Lower leg skin (tissue), 4 donors: ENCODE data around the gene HOXC12. TPM values are rescaled to one million over a fixed set of nuclear protein-coding genes. Genes with fewer than 3 reads are reported as not detected.

ENCODE experiments used
- DNase-seq, 2 donors: peaks; one replicate each; pipeline ENCODE4 v3.0.0-alpha.2; 2019; ENCODE audit warnings: low spot score in 2 of 2
- H3K4me3 ChIP-seq: fragments of 200-600 bp; sonication (generic); 2 replicates; pipeline ENCODE4 v1.5.1; 2017; ENCODE audit warnings: mild to moderate bottlenecking, low read depth; ENCODE audit not compliant: poor library complexity, severe bottlenecking
- CTCF ChIP-seq, 3 donors: fragments of 450-650 bp; IDR thresholded peaks; one replicate each; pipeline ENCODE4 v1.5.1; 2016; ENCODE audit warnings: antibody characterized with exemption in 3 of 3, mild to moderate bottlenecking in 3 of 3, moderate library complexity in 2 of 3
- POLR2A ChIP-seq, 2 donors: fragments of 450-650 bp; IDR thresholded peaks; one replicate each; pipeline ENCODE4 v1.6.1; 2016 to 2017; ENCODE audit warnings: antibody characterized with exemption in 2 of 2, mild to moderate bottlenecking in 1 of 2, moderate library complexity in 1 of 2
- WGBS, 2 donors: methylation state at CpG; one replicate each; pipeline ENCODE4 v1.1.5; 2018; 5-methylcytosine and 5-hydroxymethylcytosine counted together
- intact Hi-C: fragments of 100-400 bp; cut with DNase I; formaldehyde crosslinking; loops from one replicate; pipeline ENCODE4 v1.15.0; 2023; ENCODE audit warnings: low total_unique reads
- total RNA-seq, 4 donors: library from RNA; depleted of rRNA; stranded (reverse); fragments of >200 nt; gene quantifications; one replicate each; pipeline ENCODE4 v1.1.0, GENCODE V29; 2016

HOXC12 gene
- total RNA-seq, 4 donors from 2014 or later, result 4.4 to 13.6 (median 6.5) TPM

DNA sequence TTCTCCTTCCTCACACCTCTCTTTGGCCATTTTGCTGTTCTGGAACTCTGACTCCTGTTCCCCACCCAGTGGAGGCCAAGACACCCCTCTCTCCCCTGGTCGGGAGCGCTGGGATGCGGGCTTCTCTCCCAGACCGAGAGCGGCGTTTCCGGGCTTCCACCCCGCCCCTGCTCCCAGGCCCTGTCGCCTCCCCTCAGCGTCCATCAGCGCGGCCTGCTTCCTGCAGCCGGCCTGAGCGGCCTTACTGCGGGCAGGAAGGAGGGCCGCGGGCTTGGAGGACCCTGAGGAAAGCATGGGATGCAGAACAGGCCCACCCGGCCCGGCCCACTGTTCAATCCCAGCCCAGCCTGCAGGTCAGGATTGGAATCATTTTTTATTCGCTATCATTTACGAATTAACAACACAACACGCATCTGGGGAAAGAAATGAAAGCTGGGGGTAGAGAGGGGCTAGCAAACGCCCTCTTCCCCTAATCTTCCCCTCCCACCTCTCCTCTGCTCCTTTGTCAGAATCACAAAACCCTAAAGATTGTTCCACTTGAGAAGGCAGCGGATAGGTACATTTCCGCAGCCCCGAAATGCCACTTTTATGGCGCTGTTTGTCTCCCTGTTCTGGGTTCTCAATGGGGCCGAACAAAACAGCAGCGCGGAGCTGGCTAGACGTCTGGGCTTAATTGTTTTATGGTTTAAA lies 50.3 kb downstream of the HOXC12 start:
- WGBS, 2 donors, result 36 to 54% methylated on average over 31 of the region's 31 CpGs
- H3K4me3 ChIP-seq, result no peak overlapping the region
- TF ChIP-seq POLR2A (IDR thresholded peaks at IDR 0.05) (no peak), CTCF (IDR thresholded peaks at IDR 0.05) (no peak)
- intact Hi-C loops, result no loop called here
- no peak for DNase-seq

GRCh38 chr12:54005531-54005852 lies 50.8 kb downstream of the HOXC12 start:
- intact Hi-C loops, result no loop called here
- TF ChIP-seq POLR2A (IDR thresholded peaks at IDR 0.05) (no peak), CTCF (IDR thresholded peaks at IDR 0.05) (no peak)
- no peak overlapping the region for H3K4me3 ChIP-seq
- 32 to 37% methylated on average over 26 of the region's 26 CpGs for WGBS, 2 donors
- no peak for DNase-seq

DNA sequence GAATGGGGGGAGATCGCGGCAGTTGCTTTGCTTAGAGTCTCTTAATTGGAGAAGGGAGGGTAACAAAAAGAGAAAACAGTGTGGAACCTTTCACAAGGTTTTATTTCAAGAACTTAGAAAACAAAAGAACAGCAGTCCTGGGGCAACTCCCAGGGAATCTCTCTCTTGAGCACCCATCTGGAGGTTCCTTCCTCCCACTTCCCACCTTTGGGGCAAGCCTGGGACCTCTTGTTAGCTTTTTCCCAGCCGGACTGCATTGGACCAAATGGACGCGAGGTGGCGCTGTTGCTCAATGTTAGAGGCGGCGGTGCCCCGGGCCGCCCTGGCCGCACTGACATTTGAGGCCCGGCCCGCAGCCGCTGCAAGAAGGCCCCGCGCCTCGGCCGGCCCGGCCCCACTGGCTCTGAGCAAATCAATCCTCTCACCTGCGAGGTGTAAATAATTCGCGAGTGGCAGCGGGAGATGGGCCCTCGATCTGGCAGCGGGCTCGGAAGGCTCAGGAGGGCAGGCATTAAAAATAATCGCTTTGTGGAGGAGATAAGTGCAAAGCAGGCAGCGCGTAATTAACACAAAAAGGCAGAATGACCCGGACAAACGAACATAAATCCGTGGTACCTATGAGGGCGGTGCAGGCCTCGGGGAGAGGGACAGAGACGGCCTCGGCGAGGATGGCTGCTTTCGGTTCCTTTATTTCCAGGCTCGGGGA lies 51.3 kb downstream of the HOXC12 start:
- 7 to 12% methylated on average over 39 of the region's 39 CpGs for WGBS, 2 donors
- peak in 1 of 3 donors; percentile 72 for TF ChIP-seq CTCF (IDR thresholded peaks at IDR 0.05)
- no peak for TF ChIP-seq POLR2A (IDR thresholded peaks at IDR 0.05)
- peak; percentile 90 to 98 for DNase-seq
- H3K4me3 ChIP-seq, result no peak overlapping the region
- intact Hi-C loops, result loop anchor here (2.0 kb wide), 1 partner anchor 197 kb away; no protein-coding TSS in a partner anchor

- WGBS, 2 donors, result 44 to 52% methylated on average over 22 of the region's 22 CpGs
- no peak for DNase-seq
- TF ChIP-seq CTCF (IDR thresholded peaks at IDR 0.05) (no peak), POLR2A (IDR thresholded peaks at IDR 0.05) (no peak)
- H3K4me3 ChIP-seq, result no peak overlapping the region
- intact Hi-C loops, result loop anchor here (2.0 kb wide), 1 partner anchor 196 kb away; no protein-coding TSS in a partner anchor
Observed at GRCh38 chr12:54006559-54007220, 52.0 kb downstream of the HOXC12 start.

DNA sequence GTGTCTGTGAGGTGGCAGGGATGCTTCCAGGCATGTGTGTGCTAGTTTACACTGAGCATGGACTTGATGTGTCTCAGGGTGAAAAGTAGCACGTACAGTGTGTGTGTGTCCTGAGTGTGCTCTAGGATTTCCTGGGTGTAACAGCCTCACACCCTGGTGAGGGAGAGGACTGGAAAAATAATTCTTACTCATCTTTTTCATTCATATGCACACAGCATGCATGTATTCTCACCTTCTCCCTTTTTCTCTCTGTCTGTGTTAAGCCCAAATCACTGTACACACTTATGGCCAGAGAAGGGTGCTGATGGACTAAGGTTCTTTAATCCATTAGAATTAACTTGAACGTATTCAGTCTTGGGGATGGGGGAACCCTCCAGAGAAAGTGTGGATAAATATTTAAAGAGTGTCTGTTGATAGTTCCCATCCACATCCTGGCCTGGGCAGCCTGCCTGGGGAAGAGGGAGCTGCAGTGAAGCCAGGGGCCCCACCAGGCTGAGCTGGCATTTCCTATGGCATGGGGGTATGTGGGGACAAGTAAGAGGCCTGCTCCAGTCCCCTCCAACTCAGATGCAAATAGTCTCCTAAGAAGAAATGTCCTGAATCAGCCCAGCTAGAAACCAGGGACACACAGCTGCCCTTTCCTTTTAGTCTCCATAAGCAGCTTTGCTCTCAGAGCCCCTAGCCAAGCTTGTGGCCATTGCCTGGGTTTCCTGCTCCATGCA lies 53.0 kb downstream of the HOXC12 start:
- intact Hi-C loops, result loop anchor here (2.0 kb wide), 1 partner anchor 195 kb away; no protein-coding TSS in a partner anchor
- no peak overlapping the region for H3K4me3 ChIP-seq
- DNase-seq, result no peak
- TF ChIP-seq POLR2A (IDR thresholded peaks at IDR 0.05) (no peak), CTCF (IDR thresholded peaks at IDR 0.05) (no peak)
- WGBS, 2 donors, result 43 to 52% methylated on average over 2 of the region's 2 CpGs
